ENCODE results near the gene COBL.

COBL gene

GRCh38 chr7:51020944-51021343, 295.7 kb downstream of the COBL start:
- TF ChIP-seq POLR2AphosphoS5 (IDR thresholded peaks at IDR 0.05; ENCODE audit: low read depth, low read length) (no peak), FOXP2 (optimal IDR thresholded peaks at IDR 0.05; ENCODE audit: borderline replicate concordance, extremely low read depth, extremely low read length, insufficient read depth) (no peak), REST (IDR thresholded peaks at IDR 0.05; ENCODE audit: insufficient read depth in 1 of 2, low read depth in 2 of 2, low read length in 2 of 2) (no peak), SIN3A (IDR thresholded peaks at IDR 0.05; ENCODE audit: borderline replicate concordance, insufficient read depth, low read length) (no peak), TAF1 (IDR thresholded peaks at IDR 0.05; ENCODE audit: borderline replicate concordance, insufficient read depth, low read length) (no peak)

GRCh38 chr7:51019891-51020870, 296.4 kb downstream of the COBL start:
- TF ChIP-seq REST (IDR thresholded peaks at IDR 0.05; ENCODE audit: insufficient read depth in 1 of 2, low read depth in 2 of 2, low read length in 2 of 2), result no peak
- TF ChIP-seq FOXP2 (optimal IDR thresholded peaks at IDR 0.05; ENCODE audit: borderline replicate concordance, extremely low read depth, extremely low read length, insufficient read depth), result no peak
- no peak for TF ChIP-seq TAF1 (IDR thresholded peaks at IDR 0.05; ENCODE audit: borderline replicate concordance, insufficient read depth, low read length)
- TF ChIP-seq SIN3A (IDR thresholded peaks at IDR 0.05; ENCODE audit: borderline replicate concordance, insufficient read depth, low read length), result no peak

- TF ChIP-seq SIN3A (IDR thresholded peaks at IDR 0.05; ENCODE audit: borderline replicate concordance, insufficient read depth, low read length) (no peak), REST (IDR thresholded peaks at IDR 0.05; ENCODE audit: insufficient read depth in 1 of 2, low read depth in 2 of 2, low read length in 2 of 2) (no peak), TAF1 (IDR thresholded peaks at IDR 0.05; ENCODE audit: borderline replicate concordance, insufficient read depth, low read length) (no peak), POLR2AphosphoS5 (IDR thresholded peaks at IDR 0.05; ENCODE audit: low read depth, low read length) (no peak), FOXP2 (optimal IDR thresholded peaks at IDR 0.05; ENCODE audit: borderline replicate concordance, extremely low read depth, extremely low read length, insufficient read depth) (no peak)
Measured at GRCh38 chr7:51019191-51019844, 297.3 kb downstream of the COBL start.

GRCh38 chr7:51017576-51018535, 298.8 kb downstream of the COBL start:
- TF ChIP-seq SIN3A (IDR thresholded peaks at IDR 0.05; ENCODE audit: borderline replicate concordance, insufficient read depth, low read length) (no peak), REST (IDR thresholded peaks at IDR 0.05; ENCODE audit: insufficient read depth in 1 of 2, low read depth in 2 of 2, low read length in 2 of 2) (no peak)

All from PFSK-1 (cell line).